Measurements from ENCODE around the gene MYL6. TPM values are rescaled to one million over a fixed set of nuclear protein-coding genes. Genes with fewer than 3 reads are reported as not detected.

The MYL6 gene
- total RNA-seq, 1 donor, result 1,047 TPM

- no peak for TF ChIP-seq CTCF (IDR thresholded peaks at IDR 0.05; ENCODE audit: insufficient read depth, low read length)
- peak; percentile 76 for DNase-seq (ENCODE audit: low read depth)
- H3K4me3 ChIP-seq (ENCODE audit: low read depth, low read length), result no peak overlapping the region
Measured at GRCh38 chr12:56198836-56199235, 40.7 kb downstream of the MYL6 start.

- no peak for TF ChIP-seq CTCF (IDR thresholded peaks at IDR 0.05; ENCODE audit: insufficient read depth, low read length)
Measured at GRCh38 chr12:56202366-56202765, 44.2 kb downstream of the MYL6 start.

GRCh38 chr12:56202838-56203237, 44.7 kb downstream of the MYL6 start:
- no peak for DNase-seq (ENCODE audit: low read depth)
- TF ChIP-seq CTCF (IDR thresholded peaks at IDR 0.05; ENCODE audit: insufficient read depth, low read length), result no peak
- H3K4me3 ChIP-seq (ENCODE audit: low read depth, low read length), result no peak overlapping the region

More at GRCh38 chr12:56202366-56202765, 44.2 kb downstream of the MYL6 start:
- DNase-seq (ENCODE audit: low read depth), result no peak
- no peak overlapping the region for H3K4me3 ChIP-seq (ENCODE audit: low read depth, low read length)

- no peak for TF ChIP-seq CTCF (IDR thresholded peaks at IDR 0.05; ENCODE audit: insufficient read depth, low read length)
- no peak for DNase-seq (ENCODE audit: low read depth)
- H3K4me3 ChIP-seq (ENCODE audit: low read depth, low read length), result no peak overlapping the region
Measured at GRCh38 chr12:56204275-56204674, 46.1 kb downstream of the MYL6 start.

GRCh38 chr12:56205445-56205844, 47.3 kb downstream of the MYL6 start:
- no peak for DNase-seq (ENCODE audit: low read depth)
- TF ChIP-seq CTCF (IDR thresholded peaks at IDR 0.05; ENCODE audit: insufficient read depth, low read length), result no peak
- no peak overlapping the region for H3K4me3 ChIP-seq (ENCODE audit: low read depth, low read length)

GRCh38 chr12:56206452-56207166, 48.5 kb downstream of the MYL6 start:
- TF ChIP-seq CTCF (IDR thresholded peaks at IDR 0.05; ENCODE audit: insufficient read depth, low read length), result peak; percentile 71
- H3K4me3 ChIP-seq (ENCODE audit: low read depth, low read length), result no peak overlapping the region
- peak; percentile 67 for DNase-seq (ENCODE audit: low read depth)

- H3K4me3 ChIP-seq (ENCODE audit: low read depth, low read length), result no peak overlapping the region
- TF ChIP-seq CTCF (IDR thresholded peaks at IDR 0.05; ENCODE audit: insufficient read depth, low read length), result no peak
- no peak for DNase-seq (ENCODE audit: low read depth)
Measured at GRCh38 chr12:56208006-56208405, 49.8 kb downstream of the MYL6 start.

All from fibroblast of the aortic adventitia (primary cell).